SJCRH30 (cell line): Measurements from ENCODE around the gene DIP2B. TPM values are rescaled to one million over a fixed set of nuclear protein-coding genes. Genes with fewer than 3 reads are reported as not detected.
A peak's percentile ranks its signal among the peaks of the same experiment; 100 is the strongest.

Experiments
- DNase-seq, 2 experiments: peaks; one replicate each; pipeline ENCODE4 v3.0.0-alpha.2; 2015 to 2020
- H3K27ac ChIP-seq: fragments of 250-450 bp; sonication (Bioruptor Pico); 2 replicates; pipeline ENCODE4 v1.5.1; 2020; ENCODE audit warnings: mild to moderate bottlenecking, moderate library complexity
- H3K27me3 ChIP-seq: fragments of 250-450 bp; sonication (Bioruptor Pico); 2 replicates; pipeline ENCODE4 v1.5.1; 2020; ENCODE audit warnings: mild to moderate bottlenecking, moderate library complexity
- H3K36me3 ChIP-seq: fragments of 250-450 bp; sonication (Bioruptor Pico); 2 replicates; pipeline ENCODE4 v1.5.1; 2020; ENCODE audit warnings: mild to moderate bottlenecking, moderate library complexity
- H3K4me1 ChIP-seq: fragments of 250-450 bp; sonication (Bioruptor Pico); 2 replicates; pipeline ENCODE4 v1.5.1; 2020; ENCODE audit warnings: mild to moderate bottlenecking, moderate library complexity
- H3K4me3 ChIP-seq: fragments of 250-450 bp; sonication (Bioruptor Pico); 2 replicates; pipeline ENCODE4 v1.5.1; 2020; ENCODE audit warnings: mild to moderate bottlenecking, moderate library complexity
- H3K9me3 ChIP-seq: fragments of 250-450 bp; sonication (Bioruptor Pico); replicated peaks from 2 replicates; pipeline ENCODE4 v1.5.1; 2020; ENCODE audit warnings: mild to moderate bottlenecking, moderate library complexity
- total RNA-seq: library from RNA; depleted of rRNA; stranded (reverse); fragments of >200 nt; shearing (Covaris generic); gene quantifications from 2 replicates; pipeline ENCODE4 v1.2.3, GENCODE V29; 2014

DIP2B gene
- total RNA-seq, 1 experiment from 2014 or later: 37.1 TPM

DNA sequence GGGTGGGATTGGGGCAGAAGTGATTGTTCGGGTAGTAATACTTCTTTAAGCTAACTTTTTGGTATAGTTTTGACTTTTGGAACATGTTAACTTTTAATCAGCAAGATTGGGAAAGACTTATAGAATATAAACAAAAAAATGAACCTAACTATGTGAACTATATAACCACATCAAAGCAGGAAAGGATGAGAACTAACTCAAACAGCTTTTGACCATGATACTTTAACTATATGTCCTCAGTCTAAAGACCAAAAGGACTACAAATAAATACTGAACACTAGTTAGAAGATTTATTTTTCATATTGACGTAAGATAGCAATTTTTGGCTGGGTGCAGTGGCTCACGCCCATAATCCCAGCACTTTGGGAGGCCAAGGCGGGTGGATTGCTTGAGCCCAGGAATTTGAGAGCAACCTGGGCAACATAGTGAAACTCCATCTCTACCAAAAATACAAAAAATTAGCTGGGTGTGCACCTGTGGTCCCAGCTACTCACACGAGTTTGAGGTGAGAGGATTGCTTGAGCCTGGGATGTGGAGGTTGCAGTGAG lies 150.7 kb downstream of the DIP2B start:
- no peak overlapping the region for H3K4me3 ChIP-seq
- H3K27me3 ChIP-seq: no peaks in the 10 kb centered on the region
- peaks cover 12% of the 10 kb centered on the region for H3K4me1 ChIP-seq
- no peak for DNase-seq
- no peak overlapping the region for H3K27ac ChIP-seq
- H3K9me3 ChIP-seq: no peaks in the 10 kb centered on the region
- no peaks in the 10 kb centered on the region; the same call in 1 of the 2 replicates for H3K36me3 ChIP-seq

DNA sequence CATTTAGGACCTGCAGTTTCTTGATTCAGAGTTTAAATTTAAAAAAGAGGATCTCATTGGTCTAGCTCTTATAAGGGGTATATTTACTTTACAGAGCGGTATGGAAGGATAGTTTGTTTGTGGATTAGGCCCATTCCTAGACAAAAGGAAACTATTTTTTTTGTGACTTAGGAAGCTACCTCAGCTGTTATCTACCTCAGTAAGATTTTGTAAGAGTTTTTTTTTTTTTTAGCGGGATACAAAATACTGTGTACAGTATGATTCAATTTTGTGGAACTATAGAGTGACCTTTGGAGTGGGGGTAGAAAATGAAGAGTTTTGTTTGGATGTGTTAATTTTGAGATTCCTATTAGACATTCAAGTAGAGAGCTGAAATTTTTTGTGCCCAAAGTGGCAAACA lies 154.5 kb downstream of the DIP2B start:
- H3K27me3 ChIP-seq: no peaks in the 10 kb centered on the region
- no peaks in the 10 kb centered on the region for H3K9me3 ChIP-seq
- peaks cover 36% of the 10 kb centered on the region for H3K4me1 ChIP-seq
- no peak overlapping the region for H3K4me3 ChIP-seq
- no peak overlapping the region for H3K27ac ChIP-seq
- no peaks in the 10 kb centered on the region; the same call in 1 of the 2 replicates for H3K36me3 ChIP-seq
- DNase-seq: no peak

DNA sequence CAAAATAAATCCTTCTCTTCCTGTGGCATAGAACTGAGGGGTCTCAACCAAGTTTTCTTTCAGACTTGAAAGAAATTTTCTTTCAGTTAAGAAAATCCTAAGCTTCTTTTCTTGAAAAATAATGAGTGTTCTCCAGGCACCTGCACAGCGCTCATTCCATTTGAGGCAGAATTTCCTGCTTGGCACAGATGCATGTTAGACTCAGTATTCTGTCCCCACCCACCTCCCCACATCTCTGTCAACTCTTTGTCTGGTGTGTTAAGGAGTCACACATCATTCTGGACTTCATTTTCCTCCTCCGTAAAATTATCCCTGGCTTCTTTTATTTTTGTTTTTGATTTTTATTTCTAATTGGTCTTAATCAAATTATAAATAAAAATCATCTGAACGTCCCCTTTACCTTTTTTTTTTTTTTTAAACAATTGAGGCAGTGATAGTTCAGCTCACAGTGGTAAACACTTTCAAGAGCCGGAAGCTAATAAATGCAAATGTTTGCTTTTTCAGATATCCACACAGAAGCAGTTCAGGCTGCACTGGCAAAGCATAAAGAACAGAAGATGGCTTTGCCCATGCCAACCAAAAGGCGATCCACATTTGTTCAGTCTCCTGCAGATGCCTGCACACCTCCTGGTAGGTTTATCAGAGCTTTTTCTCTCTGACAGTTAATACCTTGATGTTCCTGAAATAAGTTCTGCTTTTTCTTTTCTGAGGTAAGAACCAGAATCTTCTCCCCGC lies 155.1 kb downstream of the DIP2B start:
- Histone ChIP-seq H3K36me3 (no peaks in the 10 kb centered on the region; the same call in 1 of the 2 replicates), H3K4me1 (peaks cover 36% of the 10 kb centered on the region), H3K27me3 (no peaks in the 10 kb centered on the region), H3K4me3 (no peak overlapping the region), H3K9me3 (no peaks in the 10 kb centered on the region), H3K27ac (no peak overlapping the region)
- no peak for DNase-seq

DNA sequence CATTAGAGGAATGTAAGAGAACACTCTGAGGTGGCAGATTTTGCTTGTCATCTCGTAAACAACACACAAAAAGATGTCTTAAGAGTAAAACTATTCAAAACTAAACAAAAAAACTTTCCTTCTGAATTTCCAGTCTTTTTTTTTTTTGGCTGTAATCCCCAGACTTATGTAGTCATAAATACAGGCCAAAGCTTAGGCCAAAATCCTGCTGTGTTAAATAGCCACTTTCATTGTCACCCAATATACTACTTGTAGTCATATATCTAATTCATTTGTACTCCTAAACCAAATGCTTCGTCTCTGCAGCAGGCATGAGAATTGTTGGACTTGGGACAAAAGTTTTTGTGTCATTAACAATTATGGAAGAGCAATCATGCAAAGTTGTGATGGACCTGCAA lies 155.6 kb downstream of the DIP2B start:
- no peak overlapping the region for H3K4me3 ChIP-seq
- no peaks in the 10 kb centered on the region for H3K27me3 ChIP-seq
- no peak overlapping the region for H3K27ac ChIP-seq
- H3K9me3 ChIP-seq: no peaks in the 10 kb centered on the region
- DNase-seq: no peak
- H3K36me3 ChIP-seq: no peaks in the 10 kb centered on the region; the same call in 1 of the 2 replicates
- peaks cover 36% of the 10 kb centered on the region for H3K4me1 ChIP-seq

DNA sequence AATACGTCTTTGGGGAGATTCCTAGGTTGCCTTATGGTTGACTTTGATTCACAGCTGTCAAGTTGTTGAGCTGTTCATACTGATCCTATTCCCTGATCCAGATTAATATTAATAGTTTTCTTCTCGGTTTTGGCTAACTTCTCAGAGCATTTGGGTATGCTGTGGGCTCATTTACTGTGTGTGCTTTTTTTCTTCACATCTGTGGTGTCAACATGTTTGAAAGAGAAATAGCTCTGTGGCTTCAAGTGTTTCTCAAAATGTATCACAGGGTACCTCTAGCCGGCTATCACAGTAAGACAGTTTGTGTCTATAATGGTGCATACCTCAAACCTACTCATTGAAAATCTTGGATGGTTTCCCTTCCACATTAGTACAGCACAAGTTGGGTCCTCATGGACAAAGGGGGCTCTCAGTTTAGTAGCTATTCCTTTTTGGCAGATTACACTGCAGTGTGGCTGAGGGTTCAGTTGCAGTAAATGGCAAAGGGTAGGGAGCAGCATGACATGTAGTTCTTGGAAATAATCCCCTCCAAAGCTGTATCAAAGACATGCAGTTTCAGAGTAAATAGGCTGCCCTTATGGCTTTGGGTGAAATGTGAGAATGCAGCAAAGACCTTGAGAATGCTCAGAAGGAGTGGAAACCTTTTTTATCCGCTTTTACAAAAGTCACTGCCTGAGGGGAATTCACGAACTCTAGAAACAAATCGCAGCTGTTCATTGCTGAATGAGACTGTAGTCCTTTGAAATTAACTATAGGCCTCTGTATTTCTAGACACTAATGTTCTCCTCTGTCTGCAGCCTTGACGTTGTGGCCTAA lies 156.7 kb downstream of the DIP2B start:
- Histone ChIP-seq H3K27me3 (no peaks in the 10 kb centered on the region), H3K4me1 (peaks cover 36% of the 10 kb centered on the region), H3K9me3 (no peaks in the 10 kb centered on the region), H3K36me3 (no peaks in the 10 kb centered on the region; the same call in 1 of the 2 replicates), H3K4me3 (no peak overlapping the region), H3K27ac (peak overlapping the region; percentile 45)
- DNase-seq: peak; percentile 72 to 96

DNA sequence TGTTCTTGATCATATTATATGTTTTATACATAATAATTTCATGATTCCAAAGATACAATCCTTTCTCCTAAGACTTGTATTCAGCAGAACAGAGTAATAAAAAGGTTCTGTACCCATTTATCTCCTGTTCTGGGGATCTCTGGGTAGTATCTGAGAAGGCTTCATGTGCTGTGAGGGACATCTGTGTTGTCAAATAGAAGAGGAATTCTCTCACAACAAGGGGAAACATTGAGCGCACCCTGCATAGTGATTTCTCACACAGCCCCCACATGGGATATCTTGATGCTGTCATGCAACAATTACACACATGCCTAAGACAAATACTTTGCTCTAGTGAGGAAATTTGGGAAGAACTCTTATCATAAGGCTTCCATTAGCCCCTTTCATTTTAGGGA lies 157.3 kb downstream of the DIP2B start:
- Histone ChIP-seq H3K9me3 (no peaks in the 10 kb centered on the region), H3K4me1 (peaks cover 36% of the 10 kb centered on the region), H3K27me3 (no peaks in the 10 kb centered on the region), H3K36me3 (no peaks in the 10 kb centered on the region; the same call in 1 of the 2 replicates), H3K27ac (peak overlapping the region; percentile 45), H3K4me3 (no peak overlapping the region)
- DNase-seq: no peak

DNA sequence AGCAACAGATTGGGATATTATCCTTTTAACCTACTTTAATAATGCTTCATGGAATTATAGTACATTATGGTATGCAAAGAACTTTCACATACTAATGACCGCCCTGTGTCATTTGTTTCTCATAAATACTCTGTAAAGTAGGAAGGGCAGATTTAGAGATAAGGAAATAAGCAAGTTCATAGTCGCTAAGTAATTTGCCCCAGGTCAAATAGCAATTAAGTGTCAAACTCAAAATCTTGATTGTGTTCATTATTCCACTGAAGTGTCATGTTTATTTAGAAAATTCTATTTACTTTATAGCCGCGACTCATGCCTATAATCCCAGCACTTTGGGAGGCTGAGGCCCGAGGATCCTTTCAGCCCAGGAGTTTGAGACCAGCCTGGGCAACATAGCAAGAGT lies 160.4 kb downstream of the DIP2B start:
- peaks cover 26% of the 10 kb centered on the region for H3K4me1 ChIP-seq
- no peak overlapping the region for H3K4me3 ChIP-seq
- H3K36me3 ChIP-seq: no peaks in the 10 kb centered on the region; the same call in 1 of the 2 replicates
- no peak overlapping the region for H3K27ac ChIP-seq
- no peak for DNase-seq
- H3K9me3 ChIP-seq: no peaks in the 10 kb centered on the region
- no peaks in the 10 kb centered on the region for H3K27me3 ChIP-seq

DNA sequence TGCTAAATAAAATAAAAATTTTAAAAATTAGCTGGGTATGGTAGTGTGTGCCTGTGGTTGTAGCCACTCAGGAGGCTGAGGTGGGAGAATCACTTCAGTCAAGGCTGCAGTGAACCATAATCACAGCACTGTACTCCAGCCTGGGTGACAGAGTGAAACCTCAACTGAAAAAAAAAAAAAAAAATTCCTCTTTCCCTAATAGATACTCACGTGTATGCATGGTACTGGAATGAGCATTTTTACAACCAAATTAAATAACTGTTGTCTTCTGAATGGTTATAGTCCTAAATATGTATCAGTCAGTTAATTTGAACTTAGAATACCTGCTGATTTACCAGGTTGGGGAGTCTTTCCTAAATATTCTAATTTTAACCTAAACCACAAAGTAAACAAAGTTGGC lies 160.8 kb downstream of the DIP2B start:
- DNase-seq: no peak
- H3K4me1 ChIP-seq: peaks cover 22% of the 10 kb centered on the region
- no peaks in the 10 kb centered on the region; the same call in 1 of the 2 replicates for H3K36me3 ChIP-seq
- H3K27me3 ChIP-seq: no peaks in the 10 kb centered on the region
- no peaks in the 10 kb centered on the region for H3K9me3 ChIP-seq
- H3K27ac ChIP-seq: no peak overlapping the region
- no peak overlapping the region for H3K4me3 ChIP-seq

DNA sequence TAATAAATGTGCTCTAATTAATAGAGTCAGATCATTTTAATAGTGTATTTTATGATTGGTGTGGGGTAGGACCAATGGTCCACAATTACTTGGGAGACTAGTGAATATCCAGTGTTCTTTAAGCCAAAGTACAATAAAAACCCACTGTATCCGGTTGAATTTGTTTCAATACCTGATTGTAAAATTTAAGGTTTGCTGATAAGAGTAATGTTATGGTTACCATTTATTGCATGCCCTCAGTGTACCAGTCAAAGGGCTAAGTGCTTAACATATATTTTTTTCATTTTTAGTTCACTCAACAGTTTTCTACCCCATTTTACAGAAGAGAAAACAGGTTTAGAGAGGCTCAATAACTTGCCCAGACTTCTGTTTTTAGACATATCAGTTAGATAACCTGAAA lies 161.2 kb downstream of the DIP2B start:
- H3K27ac ChIP-seq: no peak overlapping the region

DNA sequence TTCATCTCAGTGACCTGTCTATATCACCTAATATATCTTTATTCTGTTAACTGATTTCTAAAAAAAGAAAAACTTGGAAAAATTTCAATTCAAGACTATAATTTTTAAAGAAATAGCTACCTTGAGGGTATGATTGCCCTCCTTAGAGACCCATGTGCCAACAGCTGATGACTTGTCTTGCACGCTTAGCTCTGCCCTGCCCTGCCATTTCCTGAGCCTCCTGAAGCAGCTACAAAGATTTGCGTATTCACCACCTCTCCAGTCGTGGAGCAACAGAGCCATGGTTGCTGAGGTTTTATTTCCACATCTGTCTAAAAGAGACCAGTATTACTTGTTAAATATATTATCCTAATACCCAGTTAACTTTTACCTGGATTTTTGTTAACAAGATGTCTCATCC lies 167.4 kb downstream of the DIP2B start:
- Histone ChIP-seq H3K27ac (no peak overlapping the region), H3K36me3 (no peaks in the 10 kb centered on the region; the same call in 1 of the 2 replicates), H3K9me3 (no peaks in the 10 kb centered on the region), H3K27me3 (no peaks in the 10 kb centered on the region), H3K4me3 (no peak overlapping the region), H3K4me1 (no peaks in the 10 kb centered on the region)
- DNase-seq: no peak

More for the DNA sequence above, 161.2 kb downstream of the DIP2B start:
- Histone ChIP-seq H3K27me3 (no peaks in the 10 kb centered on the region), H3K4me3 (no peak overlapping the region), H3K36me3 (no peaks in the 10 kb centered on the region), H3K9me3 (no peaks in the 10 kb centered on the region), H3K4me1 (peaks cover 18% of the 10 kb centered on the region)
- no peak for DNase-seq

DNA sequence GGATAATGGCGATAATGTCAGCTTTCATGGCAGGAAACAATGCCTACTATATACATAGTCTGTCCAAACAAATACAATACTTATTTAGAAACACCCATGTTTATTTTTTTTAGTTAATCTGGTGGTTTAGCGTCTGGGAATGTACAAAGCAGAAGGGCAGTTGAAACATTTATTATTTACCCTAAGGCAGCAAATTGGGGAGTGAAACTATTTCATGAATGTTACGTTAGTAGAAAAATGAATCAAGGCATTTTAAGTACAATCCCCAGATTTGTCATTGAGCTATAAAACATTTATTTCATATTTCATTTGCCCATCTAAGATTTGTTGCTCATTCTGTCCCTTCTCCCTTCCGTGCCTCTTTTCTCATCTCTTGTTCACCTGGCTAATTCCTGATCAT lies 172.0 kb downstream of the DIP2B start:
- Histone ChIP-seq H3K4me3 (no peak overlapping the region), H3K4me1 (no peaks in the 10 kb centered on the region), H3K36me3 (peaks cover 6% of the 10 kb centered on the region; the same call in 1 of the 2 replicates), H3K27me3 (no peaks in the 10 kb centered on the region), H3K9me3 (no peaks in the 10 kb centered on the region), H3K27ac (no peak overlapping the region)
- DNase-seq: peak in 1 of 2 experiments; percentile 14

DNA sequence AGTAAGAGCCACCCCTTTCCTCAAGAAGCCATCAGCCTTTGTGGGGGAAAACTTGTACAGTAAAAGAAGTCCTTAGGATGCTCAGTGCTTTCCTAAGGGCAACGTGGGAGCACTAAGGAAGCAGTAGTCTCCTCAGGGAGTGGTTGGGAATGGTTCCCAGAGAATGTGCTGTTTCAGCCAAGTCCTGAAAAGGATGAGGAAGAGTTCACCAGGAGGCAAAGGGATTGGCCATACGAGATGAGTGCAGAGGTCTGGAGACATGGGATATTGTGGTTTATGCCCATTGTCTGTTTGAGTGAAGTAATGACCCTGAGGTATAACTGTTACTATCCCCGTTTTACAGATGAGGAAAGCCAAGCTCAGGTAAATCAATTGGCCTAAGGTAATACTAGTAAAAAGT lies 173.1 kb downstream of the DIP2B start:
- H3K27me3 ChIP-seq: no peaks in the 10 kb centered on the region
- no peaks in the 10 kb centered on the region for H3K9me3 ChIP-seq
- H3K4me1 ChIP-seq: no peaks in the 10 kb centered on the region
- H3K36me3 ChIP-seq: peaks cover 6% of the 10 kb centered on the region; the same call in 1 of the 2 replicates
- DNase-seq: no peak
- no peak overlapping the region for H3K27ac ChIP-seq
- no peak overlapping the region for H3K4me3 ChIP-seq

DNA sequence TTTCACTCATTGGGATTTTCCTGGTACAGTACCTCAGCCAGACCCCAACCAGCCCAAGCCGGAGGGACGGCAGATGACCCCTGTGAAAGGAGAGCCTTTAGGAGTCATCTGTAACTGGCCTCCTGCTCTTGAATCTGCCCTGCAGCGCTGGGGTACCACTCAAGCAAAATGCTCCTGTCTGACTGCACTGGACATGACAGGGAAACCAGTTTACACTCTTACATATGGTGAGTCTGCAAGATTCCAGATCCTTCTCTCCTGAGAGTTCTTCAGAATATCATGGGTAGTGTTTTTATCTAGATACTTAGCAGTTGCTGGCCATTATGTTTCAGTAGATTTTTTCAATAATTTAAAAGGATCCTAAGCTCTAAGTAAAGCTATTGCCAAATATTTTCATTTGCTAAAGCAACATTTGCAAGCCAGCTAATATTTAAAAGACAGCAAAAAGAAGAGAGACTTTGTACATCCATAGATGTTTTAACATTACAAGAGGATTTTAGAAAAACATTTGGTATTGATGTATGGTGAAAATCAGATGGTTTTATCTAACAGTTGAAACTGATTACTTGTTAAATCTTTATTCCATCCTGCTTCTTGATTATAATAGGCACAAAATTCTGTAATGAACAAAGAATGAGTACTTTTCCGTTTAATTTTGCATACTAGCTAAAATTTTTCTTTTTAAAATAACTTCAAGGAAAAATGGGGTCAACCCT lies 174.0 kb downstream of the DIP2B start:
- Histone ChIP-seq H3K9me3 (no peaks in the 10 kb centered on the region), H3K36me3 (peaks cover 6% of the 10 kb centered on the region; the same call in 1 of the 2 replicates), H3K4me3 (no peak overlapping the region), H3K27me3 (no peaks in the 10 kb centered on the region), H3K4me1 (no peaks in the 10 kb centered on the region), H3K27ac (no peak overlapping the region)
- no peak for DNase-seq

DNA sequence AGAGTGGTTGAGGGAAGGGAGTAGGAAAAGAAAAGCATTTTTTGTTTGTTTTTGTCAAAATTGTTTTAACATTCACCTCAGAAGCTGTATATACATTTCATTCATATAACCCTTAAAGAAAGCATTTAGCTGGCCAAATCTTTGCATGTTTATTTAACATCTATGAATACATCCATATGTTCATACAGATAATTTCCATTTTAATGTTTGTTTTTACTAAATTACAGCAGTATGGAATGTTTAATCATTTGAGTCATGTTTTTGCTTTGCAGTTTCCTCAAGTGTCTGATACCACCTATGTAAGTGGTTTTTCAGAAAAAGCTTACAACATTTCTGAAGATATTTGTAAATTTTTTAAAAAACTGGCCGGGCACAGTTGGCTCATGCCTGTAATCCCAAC lies 174.8 kb downstream of the DIP2B start:
- Histone ChIP-seq H3K27ac (no peak overlapping the region), H3K4me3 (no peak overlapping the region), H3K27me3 (no peaks in the 10 kb centered on the region), H3K36me3 (peaks cover 6% of the 10 kb centered on the region; the same call in 1 of the 2 replicates), H3K9me3 (no peaks in the 10 kb centered on the region), H3K4me1 (no peaks in the 10 kb centered on the region)
- no peak for DNase-seq
